Transverse colon (tissue), 3 donors: ENCODE data around the gene AR.

Experiments used
- CTCF ChIP-seq, 5 experiments: fragments of 200-600 bp in 3 of 5; fragments of 450-650 bp in 2 of 5; sonication (generic) in 3 of 5; IDR thresholded peaks; 1 replicate in 2 of 5; 2 replicates in 3 of 5; pipeline ENCODE4 v1.5.1; 2016 to 2017; ENCODE audit warnings: antibody characterized with exemption in 5 of 5, inconsistent platforms in 3 of 5, mild to moderate bottlenecking in 2 of 5, moderate library complexity in 1 of 5
- POLR2A ChIP-seq: fragments of 450-650 bp; IDR thresholded peaks from one replicate; pipeline ENCODE4 v1.6.1; 2016; ENCODE audit warnings: antibody characterized with exemption, mild to moderate bottlenecking, moderate library complexity

- TF ChIP-seq POLR2A (no peak), CTCF (IDR thresholded peaks at IDR 0.05) (no peak)
Observed at GRCh38 chrX:67724359-67725110, 180.7 kb downstream of the AR start.
